ENCODE measurements around the gene CADM2.

The CADM2 gene

GRCh38 chr3:85508659-85509058, 549.9 kb downstream of the CADM2 start:
- H3K4me1 ChIP-seq (ENCODE audit: control insufficient read depth, insufficient read depth, low read length), result no peaks in the 10 kb centered on the region
- no peak for TF ChIP-seq ZNF837 (tag by site-specific recombination; IDR thresholded peaks at IDR 0.05)
- no peak for TF ChIP-seq ZSCAN18 (tag by site-specific recombination; IDR thresholded peaks at IDR 0.05)
- TF ChIP-seq ZNF664 (tag by site-specific recombination; IDR thresholded peaks at IDR 0.05), result no peak
- TF ChIP-seq SCRT2 (tag by site-specific recombination; IDR thresholded peaks at IDR 0.05), result no peak
- TF ChIP-seq ZFP69B (tag by site-specific recombination; IDR thresholded peaks at IDR 0.05), result no peak
- TF ChIP-seq ZBTB1 (tag by site-specific recombination; IDR thresholded peaks at IDR 0.05), result no peak
- TF ChIP-seq ZNF777 (tag by site-specific recombination; IDR thresholded peaks at IDR 0.05; ENCODE audit: borderline replicate concordance), result no peak
- TF ChIP-seq ZNF138 (tag by site-specific recombination; IDR thresholded peaks at IDR 0.05; ENCODE audit: borderline replicate concordance), result no peak
- TF ChIP-seq PRDM4 (tag by site-specific recombination; IDR thresholded peaks at IDR 0.05), result no peak
- TF ChIP-seq ZFHX2 (tag by site-specific recombination; conservative IDR thresholded peaks at IDR 0.05), result no peak
- no peak for TF ChIP-seq ZNF843 (tag by site-specific recombination; IDR thresholded peaks at IDR 0.05)
- no peak for TF ChIP-seq HOXA7 (CRISPR knock-in tag; IDR thresholded peaks at IDR 0.05; ENCODE audit: borderline replicate concordance)
- TF ChIP-seq KLF17 (tag by site-specific recombination; IDR thresholded peaks at IDR 0.05), result no peak
- TF ChIP-seq ZBTB8A (tag by site-specific recombination; IDR thresholded peaks at IDR 0.05), result no peak
- TF ChIP-seq ZNF792 (tag by site-specific recombination; IDR thresholded peaks at IDR 0.05), result no peak
- TF ChIP-seq IKZF3 (tag by site-specific recombination; IDR thresholded peaks at IDR 0.05), result no peak
- no peak for TF ChIP-seq ZBTB26 (tag by site-specific recombination; optimal IDR thresholded peaks at IDR 0.05)
- TF ChIP-seq ZNF266 (tag by site-specific recombination; IDR thresholded peaks at IDR 0.05; ENCODE audit: low read depth), result no peak
- H3K27ac ChIP-seq (ENCODE audit: extremely low read depth, low read depth, low read length), result no peak overlapping the region
- no peaks in the 10 kb centered on the region for H3K9me3 ChIP-seq (ENCODE audit: control insufficient read depth, insufficient read depth, low read depth, low read length)
- CTCF ChIA-PET, result no interaction called here
- H3K4me3 ChIP-seq (ENCODE audit: low read depth, low read length), result no peak overlapping the region
- POLR2A ChIA-PET, result no interaction called here
- H3K36me3 ChIP-seq (ENCODE audit: control insufficient read depth in 2 of 2, insufficient read depth in 1 of 2, low read length in 2 of 2), result no peaks in the 10 kb centered on the region

- ChIA-PET POLR2A (no interaction called here), CTCF (no interaction called here)
- TF ChIP-seq ZNF791 (tag by site-specific recombination; IDR thresholded peaks at IDR 0.05) (no peak), ZFP41 (tag by site-specific recombination; IDR thresholded peaks at IDR 0.05; ENCODE audit: borderline replicate concordance) (no peak), ZNF488 (tag by site-specific recombination; IDR thresholded peaks at IDR 0.05) (no peak), ZNF629 (tag by site-specific recombination; IDR thresholded peaks at IDR 0.05) (no peak)
- no peaks in the 10 kb centered on the region for H3K36me3 ChIP-seq (ENCODE audit: control insufficient read depth in 2 of 2, insufficient read depth in 1 of 2, low read length in 2 of 2)
- H3K4me3 ChIP-seq (ENCODE audit: low read depth, low read length), result no peak overlapping the region
- no peaks in the 10 kb centered on the region for H3K4me1 ChIP-seq (ENCODE audit: control insufficient read depth, insufficient read depth, low read length)
- H3K27ac ChIP-seq (ENCODE audit: extremely low read depth, low read depth, low read length), result no peak overlapping the region
- no peaks in the 10 kb centered on the region for H3K9me3 ChIP-seq (ENCODE audit: control insufficient read depth, insufficient read depth, low read depth, low read length)
Measured at GRCh38 chr3:85516146-85516545, 557.4 kb downstream of the CADM2 start.
